Fibroblast of the aortic adventitia (primary cell): ENCODE data around the gene PDGFRA. TPM values are rescaled to one million over a fixed set of nuclear protein-coding genes. Genes with fewer than 3 reads are reported as not detected.
A peak's percentile ranks its signal among the peaks of the same experiment; 100 is the strongest.

Source experiments
- DNase-seq: peaks from one replicate; pipeline ENCODE4 v3.0.0-alpha.2; 2010; ENCODE audit warnings: low read depth
- H3K4me3 ChIP-seq: 2 replicates; pipeline ENCODE4 v1.5.1; 2011; ENCODE audit warnings: low read depth, mild to moderate bottlenecking, control low read depth, low read length, moderate library complexity
- CTCF ChIP-seq: IDR thresholded peaks from 2 replicates; pipeline ENCODE4 v1.5.1; 2011; ENCODE audit warnings: mild to moderate bottlenecking, low read length, control low read depth, inconsistent platforms; ENCODE audit not compliant: insufficient read depth
- total RNA-seq: library from RNA; depleted of rRNA; stranded (reverse); fragments of >200 nt; gene quantifications from 2 replicates; pipeline ENCODE4 v1.2.3, GENCODE V29; 2012; ENCODE audit warnings: low replicate concordance

The PDGFRA gene
- total RNA-seq, 1 donor: 707 TPM

GRCh38 chr4:54274795-54275665, 45.9 kb downstream of the PDGFRA start:
- H3K4me3 ChIP-seq: no peak overlapping the region
- DNase-seq: peak; percentile 39
- no peak for TF ChIP-seq CTCF

GRCh38 chr4:54276641-54277430, 47.7 kb downstream of the PDGFRA start:
- TF ChIP-seq CTCF: no peak
- DNase-seq: no peak
- no peak overlapping the region for H3K4me3 ChIP-seq

GRCh38 chr4:54277691-54278090, 48.6 kb downstream of the PDGFRA start:
- peak; percentile 83 for DNase-seq
- TF ChIP-seq CTCF: no peak
- no peak overlapping the region for H3K4me3 ChIP-seq

- DNase-seq: no peak
- TF ChIP-seq CTCF: no peak
- no peak overlapping the region for H3K4me3 ChIP-seq
Measured at GRCh38 chr4:54278216-54278615, 49.1 kb downstream of the PDGFRA start.

GRCh38 chr4:54281054-54281766, 52.1 kb downstream of the PDGFRA start:
- DNase-seq: peak; percentile 100
- TF ChIP-seq CTCF: no peak
- no peak overlapping the region for H3K4me3 ChIP-seq

GRCh38 chr4:54282837-54283236, 53.7 kb downstream of the PDGFRA start:
- TF ChIP-seq CTCF: no peak
- DNase-seq: no peak
- H3K4me3 ChIP-seq: no peak overlapping the region
